ACHN (cell line): Measurements from ENCODE around the gene INTS15.

Experiments
- DNase-seq: peaks from one replicate; pipeline ENCODE4 v3.0.0-alpha.2; 2015
- in situ Hi-C: cut with HindIII; loops from 2 replicates; pipeline ENCODE4 v1.10.0; 2017; ENCODE audit warnings: low sequenced_read_pairs, low pct_ligation_motif_present, low pct_unique_long_range_greater_than_20kb

The INTS15 gene

DNA sequence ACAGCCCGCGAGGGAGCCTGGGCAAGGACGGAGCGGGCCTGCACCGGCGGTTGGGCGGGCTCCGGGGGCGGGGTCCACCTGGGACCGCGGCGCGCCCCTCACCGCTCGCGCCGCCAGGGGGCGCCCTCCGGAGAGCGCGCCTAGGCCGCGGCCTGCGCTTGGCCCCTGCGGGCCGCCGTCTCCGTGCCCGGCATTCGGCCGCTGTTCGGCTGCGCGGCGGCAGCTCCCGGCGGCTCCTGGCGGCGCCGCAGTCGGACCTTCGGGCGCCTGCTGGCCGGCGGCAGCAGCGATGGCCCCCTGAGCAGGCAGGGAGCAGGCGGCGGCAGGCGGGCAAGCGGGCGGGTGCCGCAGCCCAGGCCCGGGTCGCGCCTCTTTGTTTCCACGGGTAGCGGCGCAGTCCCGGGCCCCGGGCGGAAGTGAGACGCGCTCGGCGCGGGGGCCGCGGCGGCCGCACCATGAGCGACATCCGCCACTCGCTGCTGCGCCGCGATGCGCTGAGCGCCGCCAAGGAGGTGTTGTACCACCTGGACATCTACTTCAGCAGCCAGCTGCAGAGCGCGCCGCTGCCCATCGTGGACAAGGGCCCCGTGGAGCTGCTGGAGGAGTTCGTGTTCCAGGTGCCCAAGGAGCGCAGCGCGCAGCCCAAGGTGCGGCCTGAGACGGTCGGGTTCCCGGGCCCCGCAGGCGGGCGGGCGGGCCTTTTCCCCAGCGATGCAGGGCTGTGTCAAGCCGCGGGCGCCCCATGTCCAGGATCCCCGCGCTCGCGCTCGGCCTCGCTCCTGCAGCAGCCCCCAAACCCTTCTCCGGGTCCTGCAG is at the start of gene INTS15:
Gene INTS15, plus strand, starts transcription at position 193 of the 816 bp plus-strand sequence. Its CDS starts 263 bp downstream, at position 456.
- DNase-seq: peak; percentile 90
- in situ Hi-C loops: no loop called here

DNA sequence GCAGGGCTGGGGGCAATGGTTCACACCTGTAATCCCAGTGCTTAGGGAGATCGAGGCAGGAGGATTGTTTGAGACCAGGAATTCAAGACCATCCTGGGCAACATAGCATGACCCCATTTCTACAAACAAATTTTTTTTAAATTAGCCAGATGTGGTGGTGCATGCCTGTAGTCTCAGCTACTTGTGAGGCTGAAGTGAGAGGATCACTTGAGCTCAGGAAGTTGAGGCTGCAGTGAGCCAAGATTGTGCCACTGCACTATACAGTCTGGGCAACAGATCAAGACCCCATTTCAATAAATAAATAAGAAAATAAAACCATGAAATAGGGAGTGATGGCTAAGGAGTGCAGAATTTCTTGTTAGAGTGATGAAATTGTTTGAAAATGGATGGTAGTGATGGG is 47.5 kb upstream of the INTS15 start:
- in situ Hi-C loops: no loop called here
- no peak for DNase-seq

DNA sequence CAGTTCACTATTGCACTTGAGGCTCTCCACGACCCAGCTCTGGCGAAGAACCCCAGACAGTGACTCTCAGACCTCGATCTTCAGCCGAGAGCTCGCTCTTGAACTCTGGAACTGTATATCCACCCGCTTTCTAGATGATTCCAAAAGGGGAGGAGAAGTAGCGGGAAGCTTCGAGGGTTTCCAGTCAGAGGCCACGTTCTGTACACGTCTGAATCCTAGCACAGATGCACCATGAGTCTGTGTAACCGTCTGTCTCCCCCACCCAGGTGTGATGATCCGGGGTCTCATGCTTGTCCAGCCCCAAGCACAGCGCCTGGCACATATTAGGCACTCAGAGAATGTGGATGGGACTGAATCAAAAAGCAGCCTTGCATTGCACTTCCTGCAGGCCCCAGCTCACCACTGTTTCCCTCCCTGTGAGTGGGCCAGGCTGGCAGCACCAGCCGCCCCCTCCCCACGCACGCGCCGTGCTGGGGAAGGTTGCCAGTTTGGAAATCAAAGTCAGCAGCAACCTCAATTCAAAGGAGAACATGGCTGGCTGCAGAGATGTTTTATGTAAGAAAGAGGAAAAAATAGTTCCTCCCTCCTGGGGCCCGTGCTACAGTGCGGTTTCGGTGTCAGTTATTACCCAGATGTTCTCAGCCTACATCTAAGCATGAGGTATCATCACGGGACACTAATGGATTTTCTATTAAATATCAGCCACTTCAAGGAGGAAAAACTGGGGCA is 44.3 kb upstream of the INTS15 start:
- no peak for DNase-seq

DNA sequence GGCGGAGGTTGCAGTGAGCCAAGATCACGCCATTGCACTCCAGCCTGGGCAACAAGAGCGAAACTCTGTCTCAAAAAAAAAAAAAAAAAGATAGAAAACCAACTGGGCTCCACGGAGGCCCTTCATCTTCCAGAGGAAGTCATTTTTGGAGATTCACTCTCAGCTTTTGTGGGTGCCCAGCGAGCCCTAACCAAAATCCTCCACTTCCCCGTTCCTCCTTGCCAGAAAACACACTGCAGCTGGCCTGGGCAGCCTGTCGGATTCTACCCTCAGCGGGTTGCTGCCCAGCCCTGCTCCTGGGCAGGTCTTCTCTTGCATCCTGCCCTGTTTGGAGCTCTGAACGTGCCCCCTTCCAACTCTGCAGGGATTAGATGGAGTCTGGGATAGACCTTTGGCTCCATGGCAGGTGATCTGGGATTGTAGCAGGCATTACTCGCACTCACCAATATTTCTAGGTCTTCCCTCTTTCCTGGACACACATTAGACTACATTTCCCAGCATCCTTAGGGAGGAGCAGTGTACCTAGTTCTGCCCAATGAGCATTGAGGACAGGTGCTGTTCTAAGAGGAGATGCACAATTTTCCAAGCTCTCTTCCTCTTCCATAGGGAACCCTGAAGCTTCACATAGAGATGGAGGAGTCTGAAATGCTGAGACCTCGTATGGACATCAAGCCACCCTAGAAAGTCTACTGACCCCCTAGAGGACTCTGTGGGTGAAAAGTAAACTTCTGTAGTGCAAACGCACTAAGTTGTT is 43.1 kb upstream of the INTS15 start:
- no peak for DNase-seq
- in situ Hi-C loops: no loop called here

More for the DNA sequence above, 44.3 kb upstream of the INTS15 start:
- in situ Hi-C loops: no loop called here

DNA sequence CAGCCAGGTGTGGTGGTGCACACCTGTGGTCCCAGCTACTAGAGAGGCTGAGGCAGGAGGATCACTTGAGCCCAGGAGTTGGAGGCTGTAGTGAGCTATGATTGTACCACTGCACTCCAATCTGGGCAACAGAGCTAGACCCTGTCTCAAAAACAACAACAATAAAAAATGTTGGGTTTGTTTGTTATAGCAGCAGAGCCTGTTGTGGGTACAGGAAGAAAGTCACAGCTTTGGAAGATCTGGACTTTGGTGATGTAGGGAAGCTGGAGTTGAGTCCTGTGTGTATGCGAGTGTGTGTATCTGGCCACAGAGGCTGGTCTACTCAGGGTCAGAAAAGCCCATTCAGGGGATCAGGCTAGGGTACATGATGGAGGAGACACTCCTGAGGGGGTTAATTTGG is 42.4 kb upstream of the INTS15 start:
- in situ Hi-C loops: no loop called here

DNA sequence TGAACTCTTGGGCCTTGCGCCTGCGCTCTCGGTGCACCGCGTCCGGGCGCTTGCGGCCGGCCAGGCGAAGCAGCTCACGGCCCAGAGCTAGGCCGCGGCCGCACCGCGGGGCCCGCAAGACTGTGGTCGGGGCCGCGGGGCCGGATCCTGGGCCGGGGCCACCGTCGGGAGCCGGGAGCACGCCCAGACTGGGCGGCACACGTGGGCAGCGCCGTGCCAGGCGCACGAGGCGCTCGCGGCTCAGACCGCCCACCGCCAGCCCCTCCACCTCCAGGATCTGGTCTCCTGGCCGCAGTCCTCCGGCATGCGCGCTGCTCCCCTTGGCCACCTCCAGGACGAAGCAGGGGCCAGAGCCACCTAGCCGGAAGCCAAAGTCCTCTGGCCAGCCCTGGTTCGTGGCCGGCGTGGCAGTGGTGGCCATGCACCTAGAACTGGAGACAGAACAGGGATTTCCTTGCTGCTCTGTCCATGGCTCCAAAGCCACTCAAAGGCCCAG is 38.8 kb upstream of the INTS15 start, which contains the start of gene GRID2IP:
Gene GRID2IP, minus strand, starts transcription at position 446 of the 496 bp plus-strand sequence. Its CDS starts 25 bp downstream, at position 421.
- DNase-seq: no peak
- in situ Hi-C loops: no loop called here

More for the DNA sequence above, 42.4 kb upstream of the INTS15 start:
- no peak for DNase-seq

DNA sequence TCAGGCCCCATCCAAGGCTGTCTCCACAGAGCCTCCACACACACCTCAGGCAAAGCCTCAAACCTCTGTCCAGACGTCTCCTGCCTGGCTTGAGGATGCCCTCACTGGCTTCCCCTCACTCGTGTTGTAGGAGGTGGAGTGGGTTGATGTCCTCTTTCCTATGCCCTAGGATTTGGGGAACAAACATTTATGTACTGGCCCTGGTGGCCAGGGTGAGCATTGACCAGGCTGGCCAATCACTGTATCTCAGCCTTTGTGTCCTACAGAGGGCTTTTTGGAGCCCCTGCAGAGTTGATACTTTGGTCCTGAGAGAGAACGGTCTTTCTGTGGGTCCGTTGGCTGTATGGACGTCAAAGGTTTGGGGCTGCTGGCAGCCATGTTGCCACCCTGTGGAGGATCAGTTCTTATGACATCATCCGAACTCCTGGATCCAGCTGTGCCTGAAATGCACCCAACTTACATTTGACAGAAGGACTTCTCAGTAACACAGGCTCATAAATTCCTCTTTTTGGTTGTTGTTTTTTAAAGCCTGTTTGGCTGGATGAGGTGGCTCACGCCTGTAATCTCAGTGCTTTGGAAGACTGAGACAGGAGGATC is 36.3 kb upstream of the INTS15 start:
- no peak for DNase-seq
- in situ Hi-C loops: no loop called here

DNA sequence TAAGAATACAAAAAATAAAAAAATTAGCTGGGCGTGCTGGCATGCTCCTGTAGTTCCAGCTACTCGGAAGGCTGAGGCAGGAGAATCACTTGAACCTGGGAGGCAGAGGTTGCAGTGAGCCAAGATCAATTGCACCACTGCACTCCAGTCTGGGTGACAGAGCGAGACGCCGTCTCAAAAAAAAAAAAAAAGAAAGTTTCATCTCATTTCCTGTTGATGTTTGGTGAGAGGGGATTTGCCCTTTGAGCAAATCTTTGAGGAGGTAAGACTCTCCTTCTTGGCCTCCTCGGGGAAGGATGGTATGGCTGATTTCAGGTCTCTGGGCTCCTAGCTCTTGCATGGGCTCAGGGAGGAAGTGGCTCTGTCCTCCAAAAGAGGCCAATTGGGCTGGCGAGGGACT is 35.0 kb upstream of the INTS15 start:
- no peak for DNase-seq
- in situ Hi-C loops: no loop called here

DNA sequence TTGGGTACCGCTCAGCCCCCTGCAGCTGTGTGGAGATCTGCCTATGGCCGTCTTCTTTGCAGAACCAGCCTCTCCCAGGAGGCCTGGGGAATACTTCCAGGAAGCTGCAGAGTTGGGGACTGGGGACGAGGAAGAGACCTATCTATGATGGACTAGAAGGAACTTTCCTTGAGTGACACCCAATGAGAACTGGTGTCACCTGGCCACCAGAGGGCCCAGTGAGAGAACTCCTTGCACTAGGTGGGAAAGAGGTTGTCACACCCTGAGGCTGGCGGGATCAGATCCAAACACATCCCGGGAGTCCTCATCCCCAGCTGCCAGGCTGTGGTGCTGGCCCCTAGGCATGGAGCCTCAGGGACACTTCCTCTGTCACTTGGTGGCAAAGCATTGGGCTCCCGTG is 33.6 kb upstream of the INTS15 start:
- in situ Hi-C loops: no loop called here
- DNase-seq: no peak

DNA sequence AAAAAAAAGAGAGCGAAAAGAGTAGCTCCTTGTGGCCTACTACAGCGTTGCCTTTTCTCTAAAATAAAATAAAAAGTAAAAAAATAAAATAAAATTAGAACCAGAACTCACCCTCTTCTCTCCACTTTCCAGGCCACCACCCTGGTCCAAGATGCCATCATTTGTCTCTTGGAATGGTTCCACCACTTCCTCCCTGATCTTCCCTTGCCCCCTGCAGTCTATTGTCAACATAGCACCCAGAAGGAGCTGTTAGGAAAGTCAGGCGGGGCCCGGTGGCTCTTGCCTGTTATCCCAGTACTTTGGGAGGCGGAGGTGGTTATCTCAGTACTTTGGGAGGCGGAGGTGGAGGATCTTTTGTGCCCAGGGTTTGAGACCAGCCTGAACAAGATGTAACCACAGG is 31.0 kb upstream of the INTS15 start:
- in situ Hi-C loops: no loop called here
- peak; percentile 78 for DNase-seq

DNA sequence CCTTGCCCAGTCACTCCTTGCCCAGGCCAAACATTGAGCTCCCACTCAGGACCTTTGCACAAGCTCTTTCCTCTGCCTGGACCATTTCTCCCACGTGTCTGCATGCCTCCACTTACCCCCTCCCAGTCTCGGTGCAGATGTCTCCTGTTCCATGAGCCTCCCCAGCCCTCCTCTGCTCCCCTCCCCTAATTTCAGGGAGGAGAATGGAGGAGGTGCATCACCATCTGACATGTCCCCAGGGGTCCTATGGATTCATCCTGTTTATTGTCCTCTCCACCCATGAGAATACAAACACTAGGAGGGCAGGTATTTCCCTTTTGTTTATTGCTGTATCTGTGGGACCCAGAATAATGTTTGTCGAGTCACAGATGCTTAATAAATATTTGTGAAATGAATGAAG is 29.9 kb upstream of the INTS15 start:
- in situ Hi-C loops: no loop called here
- no peak for DNase-seq

DNA sequence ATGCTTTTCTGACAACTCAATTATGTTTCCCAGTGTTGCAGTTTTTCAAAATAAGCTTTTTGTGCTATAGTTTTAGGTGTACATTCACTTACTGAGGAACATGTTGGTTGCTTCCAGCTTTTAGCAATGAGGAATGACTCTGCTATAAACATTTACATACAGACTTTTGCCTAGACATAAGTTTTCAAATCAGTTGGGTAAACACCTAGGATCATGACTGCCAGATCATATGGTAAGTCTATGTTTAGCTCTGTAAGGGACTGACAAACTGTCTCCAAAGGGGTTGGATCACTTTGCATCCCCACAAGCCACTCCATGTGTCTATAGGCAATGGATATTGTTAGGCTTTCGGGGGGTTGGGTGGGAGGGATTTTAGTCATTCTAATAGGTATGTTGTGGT is 27.7 kb upstream of the INTS15 start:
- DNase-seq: no peak
- in situ Hi-C loops: no loop called here

DNA sequence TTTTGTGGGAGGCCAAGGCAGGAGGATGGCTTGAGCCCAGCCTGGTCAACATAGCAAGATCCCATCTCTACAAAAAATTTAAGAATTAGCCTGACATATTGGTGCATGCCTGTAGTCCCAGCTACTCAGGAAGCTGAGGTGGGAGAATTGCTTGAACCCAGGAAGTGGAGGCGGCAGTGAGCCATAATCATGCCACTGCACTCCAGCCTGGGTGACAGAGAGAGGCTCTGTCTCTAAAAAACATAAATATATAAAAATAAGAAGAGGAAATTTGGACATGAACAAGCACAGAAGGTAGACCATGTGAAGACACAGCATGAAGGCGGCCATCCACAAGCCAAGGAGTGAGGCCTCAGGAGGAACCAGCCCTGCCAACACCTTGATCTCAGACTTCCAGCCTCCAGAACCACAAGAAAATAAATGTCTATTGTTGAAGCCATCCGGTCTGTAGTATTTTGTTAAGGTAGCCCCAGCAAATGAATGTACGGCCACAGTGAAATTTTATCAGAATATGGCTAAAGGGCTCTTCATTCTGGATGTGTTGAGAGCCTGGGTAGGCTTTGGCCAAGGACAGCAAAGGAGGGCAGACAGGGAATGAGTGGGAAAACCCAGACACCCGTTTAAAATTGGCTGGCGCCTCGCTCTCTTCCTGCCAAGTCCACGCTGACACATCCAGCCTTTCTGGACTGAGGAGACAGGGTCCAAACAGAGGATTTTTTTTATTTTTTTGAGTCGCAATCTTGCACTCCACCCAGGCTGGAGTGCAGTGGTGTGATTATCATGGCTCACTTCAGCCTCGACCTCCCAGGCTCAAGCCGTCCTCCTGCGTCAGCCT is 25.7 kb upstream of the INTS15 start:
- in situ Hi-C loops: no loop called here
- no peak for DNase-seq

DNA sequence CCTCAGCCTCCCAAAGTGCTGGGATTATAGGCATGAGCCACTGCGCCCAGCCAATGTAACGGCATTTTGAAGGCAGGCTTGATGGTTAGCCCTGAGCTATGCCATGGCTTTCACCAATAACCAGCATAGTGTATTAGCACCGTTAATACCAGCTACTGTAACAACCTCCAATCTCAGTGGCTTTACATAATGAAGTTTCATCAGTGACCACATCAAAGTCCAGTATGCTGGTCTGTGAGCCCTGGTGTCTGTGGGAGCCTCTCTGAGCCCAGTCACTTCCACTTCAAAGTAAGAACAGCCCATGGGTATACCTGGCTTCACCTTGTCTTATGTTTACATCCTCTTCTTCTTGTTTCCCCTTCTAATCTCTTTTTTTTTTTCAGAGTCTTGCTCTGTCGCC is 24.2 kb upstream of the INTS15 start:
- in situ Hi-C loops: no loop called here
- DNase-seq: no peak

DNA sequence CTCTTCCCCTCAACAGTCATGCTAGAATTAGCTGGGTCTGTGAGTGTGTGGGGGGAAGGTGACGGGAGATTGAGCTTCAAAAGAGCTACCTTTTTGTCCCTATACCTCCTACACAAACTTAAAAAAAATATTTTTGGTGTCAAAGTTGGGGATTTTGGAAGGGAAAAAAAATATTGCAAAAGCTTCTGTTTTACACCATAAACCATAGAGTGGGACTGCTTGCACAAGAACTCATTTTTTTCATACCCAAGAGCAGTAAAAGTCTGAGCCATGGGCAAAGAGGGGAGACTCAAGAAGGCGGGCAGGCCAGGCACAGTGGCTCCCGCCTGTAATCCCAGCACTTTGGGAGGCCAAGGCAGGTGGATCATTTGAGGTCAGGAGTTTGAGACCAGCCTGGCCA is 21.9 kb upstream of the INTS15 start:
- in situ Hi-C loops: no loop called here
- DNase-seq: no peak

DNA sequence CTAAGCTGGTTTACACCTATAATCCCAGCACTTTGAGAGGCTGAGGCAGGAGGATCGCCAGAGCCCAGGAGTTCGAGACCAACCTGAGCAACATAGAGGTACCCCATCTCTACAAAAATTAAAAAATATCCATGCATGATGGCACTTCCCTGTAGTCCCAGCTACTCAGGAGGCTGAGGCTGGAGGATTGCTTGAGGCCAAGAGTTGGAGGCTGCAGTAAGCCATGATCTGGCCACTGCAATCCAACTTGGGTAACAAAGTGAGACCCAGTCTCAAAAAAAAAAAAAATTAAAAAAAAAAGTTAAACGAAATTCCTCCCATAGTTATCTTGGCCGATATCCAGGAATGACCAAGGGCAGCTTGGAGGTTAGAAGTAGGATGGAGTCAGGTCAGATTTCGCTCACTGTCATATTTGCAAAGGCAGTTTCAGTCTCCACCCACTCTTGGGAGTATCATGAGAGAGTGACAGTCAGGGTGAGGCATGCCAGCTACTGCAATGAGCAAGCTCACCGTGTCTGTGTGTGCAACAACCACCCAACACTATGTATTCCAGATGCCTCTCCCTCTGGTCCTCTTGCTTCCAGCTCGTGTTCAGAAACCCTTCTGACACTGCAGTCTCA is 18.6 kb upstream of the INTS15 start:
- in situ Hi-C loops: no loop called here
- DNase-seq: no peak

DNA sequence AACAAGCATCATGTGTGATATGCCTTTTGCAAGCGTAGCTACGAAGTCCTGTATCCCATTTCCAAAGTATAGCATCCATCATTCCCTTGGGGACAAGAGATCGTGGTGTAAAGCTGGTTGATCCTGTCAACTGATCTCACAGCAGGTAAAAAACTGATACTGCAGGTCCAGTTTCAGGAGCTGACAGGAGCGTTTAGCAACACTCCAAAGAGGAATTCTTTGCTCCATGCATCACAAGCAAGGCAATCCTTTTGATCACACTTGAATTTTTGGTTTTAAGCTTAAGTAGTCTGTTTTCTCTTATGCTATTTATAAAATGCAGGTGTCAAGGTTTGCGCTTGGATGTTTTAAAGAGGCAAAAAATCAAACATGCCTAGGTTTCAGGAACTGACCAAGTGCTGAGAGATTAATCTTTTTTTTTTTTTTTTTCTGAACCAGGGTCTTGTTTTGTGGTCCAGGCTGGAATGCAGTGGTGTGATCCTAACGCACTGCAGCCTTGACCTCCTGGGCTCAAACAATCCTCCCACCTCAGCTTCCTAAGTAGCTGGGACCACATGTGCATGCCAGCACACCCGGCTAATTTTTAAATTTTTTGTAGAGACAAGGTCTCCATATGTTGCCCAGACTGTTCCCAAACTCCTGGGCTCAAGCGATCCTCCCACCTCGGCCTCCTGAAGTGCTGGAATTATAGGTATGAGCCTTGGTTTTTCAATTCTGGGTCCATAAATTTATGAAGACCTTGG is 14.4 kb upstream of the INTS15 start:
- DNase-seq: no peak
- in situ Hi-C loops: no loop called here
